Measurements from ENCODE around the gene ALDOA.

ALDOA gene

GRCh38 chr16:30025156-30025555 lies 40.4 kb upstream of the ALDOA start:
- H3K27ac ChIP-seq (replicated peaks) = no peak overlapping the region
- no peak overlapping the region for H3K4me3 ChIP-seq (replicated peaks; ENCODE audit: insufficient read depth, low read length)
- no peak for DNase-seq (ENCODE audit: low read depth in 1 of 2, low spot score in 1 of 2)
- peaks cover 48% of the 10 kb centered on the region for H3K27me3 ChIP-seq (ENCODE audit: insufficient read depth, poor library complexity, severe bottlenecking)
- TF ChIP-seq REST (IDR thresholded peaks at IDR 0.05; ENCODE audit: insufficient replicate concordance, low read depth) (no peak), GABPA (IDR thresholded peaks at IDR 0.05; ENCODE audit: low read depth) (no peak), POLR2AphosphoS5 (IDR thresholded peaks at IDR 0.05; ENCODE audit: low read depth) (no peak), CTCF (IDR thresholded peaks at IDR 0.05; ENCODE audit: insufficient read depth, low read length) (no peak), SPI1 (IDR thresholded peaks at IDR 0.05; ENCODE audit: borderline replicate concordance, low read depth) (no peak)

GRCh38 chr16:30025574-30025973 lies 40.0 kb upstream of the ALDOA start:
- DNase-seq (ENCODE audit: low read depth in 1 of 2, low spot score in 1 of 2) = no peak
- no peak overlapping the region for H3K4me3 ChIP-seq (replicated peaks; ENCODE audit: insufficient read depth, low read length)
- peaks cover 50% of the 10 kb centered on the region for H3K27me3 ChIP-seq (ENCODE audit: insufficient read depth, poor library complexity, severe bottlenecking)
- TF ChIP-seq REST (IDR thresholded peaks at IDR 0.05; ENCODE audit: insufficient replicate concordance, low read depth) = no peak
- no peak for TF ChIP-seq GABPA (IDR thresholded peaks at IDR 0.05; ENCODE audit: low read depth)
- no peak for TF ChIP-seq CTCF (IDR thresholded peaks at IDR 0.05; ENCODE audit: insufficient read depth, low read length)
- no peak for TF ChIP-seq SPI1 (IDR thresholded peaks at IDR 0.05; ENCODE audit: borderline replicate concordance, low read depth)
- H3K27ac ChIP-seq (replicated peaks) = no peak overlapping the region

- peaks cover 54% of the 10 kb centered on the region for H3K27me3 ChIP-seq (ENCODE audit: insufficient read depth, poor library complexity, severe bottlenecking)
- DNase-seq (ENCODE audit: low read depth in 1 of 2, low spot score in 1 of 2) = no peak
Measured at GRCh38 chr16:30026449-30026848, 39.1 kb upstream of the ALDOA start.

More at GRCh38 chr16:30026449-30026848, 39.1 kb upstream of the ALDOA start:
- TF ChIP-seq SPI1 (IDR thresholded peaks at IDR 0.05; ENCODE audit: borderline replicate concordance, low read depth) = no peak
- no peak for TF ChIP-seq POLR2AphosphoS5 (IDR thresholded peaks at IDR 0.05; ENCODE audit: low read depth)
- TF ChIP-seq REST (IDR thresholded peaks at IDR 0.05; ENCODE audit: insufficient replicate concordance, low read depth) = no peak
- TF ChIP-seq GABPA (IDR thresholded peaks at IDR 0.05; ENCODE audit: low read depth) = no peak
- TF ChIP-seq CTCF (IDR thresholded peaks at IDR 0.05; ENCODE audit: insufficient read depth, low read length) = no peak
- no peak overlapping the region for H3K4me3 ChIP-seq (replicated peaks; ENCODE audit: insufficient read depth, low read length)
- H3K27ac ChIP-seq (replicated peaks) = no peak overlapping the region
